Panc1 (cell line): Measurements from ENCODE around the gene ADARB1. TPM values are rescaled to one million over a fixed set of nuclear protein-coding genes. Genes with fewer than 3 reads are reported as not detected.
A peak's percentile ranks its signal among the peaks of the same experiment; 100 is the strongest.

Source experiments
- ATAC-seq: fragments of 200-7000 bp; cut with Tn5 transposase; 2 replicates; pipeline ENCODE4 v1.9.1; 2020; ENCODE audit warnings: mild to moderate bottlenecking, moderate library complexity
- BruUV-seq: library from RNA; stranded (reverse); fragments of 400-500 nt; replicated peaks from 2 replicates; lab custom pipeline; 2021; lab: Mats Ljungman, UMichigan
- CTCF ChIA-PET: fragments of 300-600 bp; sonication (Branson Sonifier 250); formaldehyde crosslinking; loops from one replicate; lab custom pipeline; 2022; ENCODE audit warnings: antibody characterized with exemption; lab: Charles Lee
- POLR2A ChIA-PET: fragments of 300-600 bp; sonication (Branson Sonifier 250); formaldehyde crosslinking; loops from one replicate; lab custom pipeline; 2022; ENCODE audit warnings: antibody characterized with exemption; lab: Charles Lee
- DNase-seq: peaks from one replicate; pipeline ENCODE4 v3.0.0-alpha.2; 2010; ENCODE audit warnings: low read depth, low spot score
- H3K27ac ChIP-seq: 2 replicates; pipeline ENCODE4 v1.5.1; 2011; ENCODE audit warnings: mild to moderate bottlenecking, low read length, inconsistent platforms
- H3K27me3 ChIP-seq: fragments of 200-500 bp; sonication (Bioruptor generic); 2 replicates; pipeline ENCODE4 v1.6.0; 2014; ENCODE audit warnings: low read length, inconsistent platforms; ENCODE audit not compliant: control insufficient read depth, insufficient read depth
- H3K36me3 ChIP-seq: fragments of 200-500 bp; sonication (Bioruptor generic); 2 replicates; pipeline ENCODE4 v1.5.1; 2014; ENCODE audit warnings: inconsistent platforms, mild to moderate bottlenecking, low read length, moderate library complexity; ENCODE audit not compliant: control insufficient read depth, insufficient read depth
- H3K4me1 ChIP-seq: 2 replicates; pipeline ENCODE4 v1.5.1; 2011; ENCODE audit warnings: inconsistent platforms, mild to moderate bottlenecking, low read length, moderate library complexity; ENCODE audit not compliant: control insufficient read depth, insufficient read depth
- H3K4me3 ChIP-seq, 2 experiments: 2 replicates each; pipeline ENCODE4 v1.5.1; 2011 to 2012; ENCODE audit warnings: low read depth in 2 of 2, low read length in 2 of 2, mild to moderate bottlenecking in 2 of 2, inconsistent platforms in 1 of 2, moderate library complexity in 1 of 2
- H3K9me3 ChIP-seq: fragments of 200-500 bp; sonication (Bioruptor generic); 2 replicates; pipeline ENCODE4 v1.5.1; 2014; ENCODE audit warnings: low read depth, mild to moderate bottlenecking, inconsistent platforms, low read length, moderate library complexity; ENCODE audit not compliant: control insufficient read depth, insufficient read depth
- CTCF ChIP-seq: fragments of 450-650 bp; IDR thresholded peaks from 2 replicates; pipeline ENCODE4 v1.5.1; 2017; ENCODE audit warnings: mild to moderate bottlenecking
- POLR2AphosphoS5 ChIP-seq: IDR thresholded peaks from 2 replicates; pipeline ENCODE4 v1.6.1; 2012; ENCODE audit warnings: mild to moderate bottlenecking, low read depth, low read length, moderate library complexity
- SIN3A ChIP-seq: IDR thresholded peaks from 2 replicates; pipeline ENCODE4 v1.6.1; 2012; ENCODE audit warnings: low read depth, mild to moderate bottlenecking, low read length, moderate library complexity, borderline replicate concordance; ENCODE audit not compliant: insufficient read depth
- TCF7L2 ChIP-seq: IDR thresholded peaks from 2 replicates; pipeline ENCODE4 v1.6.1; 2011; ENCODE audit warnings: mild to moderate bottlenecking, low read depth, low read length, inconsistent platforms
- in situ Hi-C: cut with HindIII; loops from 2 replicates; pipeline ENCODE4 v1.10.0; 2016; ENCODE audit warnings: low sequenced_read_pairs, low pct_unique_long_range_greater_than_20kb
- intact Hi-C: fragments of 100-400 bp; cut with micrococcal nuclease; formaldehyde crosslinking; loops from one replicate; pipeline ENCODE4 v1.10.0; 2022; ENCODE audit not compliant: unreplicated experiment
- total RNA-seq: library from RNA; stranded (reverse); gene quantifications from one replicate; pipeline ENCODE4 v1.2.1, GENCODE V29; 2021; ENCODE audit not compliant: unreplicated experiment
- TF ChIP-seq, protein P1 (sequence below), 2 experiments: IDR thresholded peaks; 2 replicates each; pipeline ENCODE4 v1.6.1; 2011 to 2012; ENCODE audit warnings: low read depth in 2 of 2, control low read depth in 1 of 2, low read length in 1 of 2, mild to moderate bottlenecking in 1 of 2, moderate library complexity in 1 of 2; ENCODE audit not compliant: insufficient read depth in 1 of 2

The ADARB1 gene
- total RNA-seq, 1 experiment from 2014 or later: 15.0 TPM

DNA sequence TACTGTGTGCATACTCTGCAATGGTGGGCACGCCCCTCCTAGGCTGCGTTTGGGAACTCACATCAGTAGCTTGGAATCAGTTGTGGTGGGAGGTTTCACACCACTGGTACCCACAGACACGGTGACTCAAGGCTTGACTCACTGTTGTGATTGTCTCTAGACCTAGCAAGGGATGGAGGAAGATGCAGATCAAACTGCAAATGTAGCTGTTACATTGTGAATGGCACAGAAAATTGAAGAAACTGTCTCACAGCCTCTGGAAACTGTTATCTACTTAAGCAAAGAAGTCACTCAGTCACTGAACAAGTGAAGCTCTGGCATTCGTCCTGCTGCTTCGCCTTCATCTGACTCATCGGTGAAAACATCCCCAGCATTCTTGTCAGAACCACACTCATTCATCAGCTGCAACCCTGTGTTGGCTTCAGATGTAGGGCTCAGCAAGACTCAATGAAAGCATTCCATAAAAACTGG, 153.8 kb downstream of the ADARB1 start:
- no peaks in the 10 kb centered on the region for H3K27me3 ChIP-seq
- DNase-seq: peak; percentile 69
- H3K36me3 ChIP-seq: no peaks in the 10 kb centered on the region
- peaks cover 18% of the 10 kb centered on the region for H3K4me1 ChIP-seq
- no peaks in the 10 kb centered on the region for H3K9me3 ChIP-seq
- H3K27ac ChIP-seq: no peak overlapping the region
- intact Hi-C loops (no loop called here), in situ Hi-C loops (no loop called here)
- ChIA-PET POLR2A (interaction anchor here (0.6 kb wide), 1 partner anchor 59 kb away, joined by 9 read pairs; the partner anchor contains the start of gene POFUT2), CTCF (no interaction called here)
- peak; percentile 89 for ATAC-seq
- BruUV-seq: no TSS peak
- no peak overlapping the region for H3K4me3 ChIP-seq
- TF ChIP-seq CTCF (no peak), TCF7L2 (no peak), SIN3A (no peak), POLR2AphosphoS5 (no peak)
- TF ChIP-seq, protein P1, sequence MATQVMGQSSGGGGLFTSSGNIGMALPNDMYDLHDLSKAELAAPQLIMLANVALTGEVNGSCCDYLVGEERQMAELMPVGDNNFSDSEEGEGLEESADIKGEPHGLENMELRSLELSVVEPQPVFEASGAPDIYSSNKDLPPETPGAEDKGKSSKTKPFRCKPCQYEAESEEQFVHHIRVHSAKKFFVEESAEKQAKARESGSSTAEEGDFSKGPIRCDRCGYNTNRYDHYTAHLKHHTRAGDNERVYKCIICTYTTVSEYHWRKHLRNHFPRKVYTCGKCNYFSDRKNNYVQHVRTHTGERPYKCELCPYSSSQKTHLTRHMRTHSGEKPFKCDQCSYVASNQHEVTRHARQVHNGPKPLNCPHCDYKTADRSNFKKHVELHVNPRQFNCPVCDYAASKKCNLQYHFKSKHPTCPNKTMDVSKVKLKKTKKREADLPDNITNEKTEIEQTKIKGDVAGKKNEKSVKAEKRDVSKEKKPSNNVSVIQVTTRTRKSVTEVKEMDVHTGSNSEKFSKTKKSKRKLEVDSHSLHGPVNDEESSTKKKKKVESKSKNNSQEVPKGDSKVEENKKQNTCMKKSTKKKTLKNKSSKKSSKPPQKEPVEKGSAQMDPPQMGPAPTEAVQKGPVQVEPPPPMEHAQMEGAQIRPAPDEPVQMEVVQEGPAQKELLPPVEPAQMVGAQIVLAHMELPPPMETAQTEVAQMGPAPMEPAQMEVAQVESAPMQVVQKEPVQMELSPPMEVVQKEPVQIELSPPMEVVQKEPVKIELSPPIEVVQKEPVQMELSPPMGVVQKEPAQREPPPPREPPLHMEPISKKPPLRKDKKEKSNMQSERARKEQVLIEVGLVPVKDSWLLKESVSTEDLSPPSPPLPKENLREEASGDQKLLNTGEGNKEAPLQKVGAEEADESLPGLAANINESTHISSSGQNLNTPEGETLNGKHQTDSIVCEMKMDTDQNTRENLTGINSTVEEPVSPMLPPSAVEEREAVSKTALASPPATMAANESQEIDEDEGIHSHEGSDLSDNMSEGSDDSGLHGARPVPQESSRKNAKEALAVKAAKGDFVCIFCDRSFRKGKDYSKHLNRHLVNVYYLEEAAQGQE (IDR thresholded peaks at IDR 0.05; ENCODE audit: insufficient read depth in 1 of 2, low read depth in 2 of 2, low read length in 1 of 2): no peak

GRCh38 chr21:45228656-45229240, 154.4 kb downstream of the ADARB1 start:
- Histone ChIP-seq H3K9me3 (no peaks in the 10 kb centered on the region), H3K4me1 (peaks cover 18% of the 10 kb centered on the region), H3K4me3 (no peak overlapping the region), H3K27me3 (no peaks in the 10 kb centered on the region), H3K36me3 (no peaks in the 10 kb centered on the region), H3K27ac (no peak overlapping the region)
- intact Hi-C loops: no loop called here
- ChIA-PET CTCF (no interaction called here), POLR2A (no interaction called here)
- DNase-seq (no peak), ATAC-seq (peak; percentile 22)
- no TSS peak for BruUV-seq
- in situ Hi-C loops: no loop called here
- no peak for TF ChIP-seq CTCF
- no peak for TF ChIP-seq TCF7L2
- TF ChIP-seq POLR2AphosphoS5: no peak
- TF ChIP-seq, protein P1 (IDR thresholded peaks at IDR 0.05; ENCODE audit: insufficient read depth in 1 of 2, low read depth in 2 of 2, low read length in 1 of 2): no peak
- no peak for TF ChIP-seq SIN3A
